Measurements from ENCODE around the gene DNAJC5G. TPM values are rescaled to one million over a fixed set of nuclear protein-coding genes. Genes with fewer than 3 reads are reported as not detected.
A peak's percentile ranks its signal among the peaks of the same experiment; 100 is the strongest.

DNAJC5G gene
- total and polyA plus RNA-seq, 9 of the 15 experiments (the other 6 are each of a cell fraction or from before 2014, with no cell fraction given) = not detected

DNA sequence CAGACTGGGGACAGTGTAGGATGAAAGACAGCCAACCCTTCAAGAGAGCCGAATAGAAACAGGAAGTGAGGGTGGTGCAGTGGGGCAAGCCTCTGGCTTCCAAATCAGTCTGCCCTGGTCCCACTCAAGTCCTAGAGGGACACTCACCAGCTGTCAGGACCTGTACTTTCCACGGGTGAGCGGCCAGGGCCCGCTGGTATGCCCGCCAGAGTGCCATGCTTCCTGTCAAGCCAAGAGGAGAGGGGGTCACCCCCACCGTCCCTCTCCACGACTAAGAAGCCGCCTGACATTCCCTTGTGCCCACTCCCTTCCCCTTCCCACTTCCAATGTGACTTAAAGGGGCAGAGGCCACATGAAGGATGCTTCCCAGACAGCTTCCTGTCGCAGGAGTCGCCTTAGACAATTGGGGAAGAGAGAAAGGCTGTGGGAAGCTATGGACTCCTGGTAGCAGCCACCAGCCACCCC lies 47.1 kb downstream of the DNAJC5G start (continued):
- TF ChIP-seq RREB1 (CRISPR knock-in tag; IDR thresholded peaks at IDR 0.05) (no peak), FOXM1 (IDR thresholded peaks at IDR 0.05; ENCODE audit: low read depth) (no peak), FOXM1 (CRISPR knock-in tag; IDR thresholded peaks at IDR 0.05; ENCODE audit: low read depth) (no peak), POLR3G (IDR thresholded peaks at IDR 0.05; ENCODE audit: extremely low read depth, insufficient read length, insufficient replicate concordance) (no peak), ZNF644 (tag; IDR thresholded peaks at IDR 0.05; ENCODE audit: low read depth) (no peak), NFRKB (IDR thresholded peaks at IDR 0.05; ENCODE audit: low read depth) (no peak), MCM2 (IDR thresholded peaks at IDR 0.05; ENCODE audit: low read depth) (no peak), BCLAF1 (IDR thresholded peaks at IDR 0.05; ENCODE audit: borderline replicate concordance in 1 of 2, control insufficient read depth in 1 of 2, low read depth in 2 of 2, low read length in 1 of 2) (no peak), RNF2 (IDR thresholded peaks at IDR 0.05) (no peak), CBFA2T2 (conservative IDR thresholded peaks at IDR 0.05) (no peak), E2F8 (IDR thresholded peaks at IDR 0.05; ENCODE audit: low read depth, partially characterized antibody) (no peak), TCF7 (IDR thresholded peaks at IDR 0.05; ENCODE audit: borderline replicate concordance) (no peak), FOXA3 (CRISPR knock-in tag; conservative IDR thresholded peaks at IDR 0.05 in 1 of 2, IDR thresholded peaks at IDR 0.05 in 1 of 2) (0 out of 4 replicates have a peak, but pooled peaks of 1 of the 2 experiments have one; percentile 46), USF2 (CRISPR knock-in tag; IDR thresholded peaks at IDR 0.05) (no peak), TEAD4 (IDR thresholded peaks at IDR 0.05; ENCODE audit: low read length) (0 out of 2 replicates have a peak, but pooled peaks have one; percentile 7), TEAD4 (CRISPR knock-in tag; IDR thresholded peaks at IDR 0.05; ENCODE audit: borderline replicate concordance) (no peak)

Data from K562 (cell line).